Neutrophil (primary cell): ENCODE data around the gene ZDHHC9.

Experiments
- H3K27ac ChIP-seq: fragments of 200-600 bp; sonication (generic); 2 replicates; pipeline ENCODE4 v1.5.1; 2016; ENCODE audit warnings: mild to moderate bottlenecking, moderate library complexity
- H3K27me3 ChIP-seq: fragments of 200-600 bp; sonication (generic); 2 replicates; pipeline ENCODE4 v1.6.0; 2016; ENCODE audit warnings: mild to moderate bottlenecking
- H3K36me3 ChIP-seq: fragments of 200-600 bp; sonication (generic); 2 replicates; pipeline ENCODE4 v1.5.1; 2017
- H3K4me1 ChIP-seq, 2 experiments: fragments of 200-600 bp in 1 of 2; sonication (generic) in 1 of 2; 1 replicate in 1 of 2; 2 replicates in 1 of 2; pipeline versions ENCODE4 v1.5.1 to v1.6.1; 2013 to 2016; ENCODE audit warnings: low read depth in 1 of 2, low read length in 1 of 2, mild to moderate bottlenecking in 1 of 2, moderate library complexity in 1 of 2; ENCODE audit not compliant: control insufficient read depth in 1 of 2, insufficient read depth in 1 of 2
- H3K4me3 ChIP-seq, 2 experiments: fragments of 200-600 bp in 1 of 2; sonication (generic) in 1 of 2; 1 replicate in 1 of 2; 2 replicates in 1 of 2; pipeline ENCODE4 v1.5.1; 2013 to 2016; ENCODE audit warnings: low read depth in 1 of 2, low read length in 1 of 2, mild to moderate bottlenecking in 1 of 2, moderate library complexity in 1 of 2
- H3K9me3 ChIP-seq: fragments of 200-600 bp; sonication (generic); 2 replicates; pipeline ENCODE4 v1.5.1; 2016
- TF ChIP-seq, protein P1 (sequence below): fragments of 200-600 bp; sonication (generic); IDR thresholded peaks from 2 replicates; pipeline ENCODE4 v1.5.1; 2016; ENCODE audit warnings: antibody characterized with exemption

The ZDHHC9 gene

DNA sequence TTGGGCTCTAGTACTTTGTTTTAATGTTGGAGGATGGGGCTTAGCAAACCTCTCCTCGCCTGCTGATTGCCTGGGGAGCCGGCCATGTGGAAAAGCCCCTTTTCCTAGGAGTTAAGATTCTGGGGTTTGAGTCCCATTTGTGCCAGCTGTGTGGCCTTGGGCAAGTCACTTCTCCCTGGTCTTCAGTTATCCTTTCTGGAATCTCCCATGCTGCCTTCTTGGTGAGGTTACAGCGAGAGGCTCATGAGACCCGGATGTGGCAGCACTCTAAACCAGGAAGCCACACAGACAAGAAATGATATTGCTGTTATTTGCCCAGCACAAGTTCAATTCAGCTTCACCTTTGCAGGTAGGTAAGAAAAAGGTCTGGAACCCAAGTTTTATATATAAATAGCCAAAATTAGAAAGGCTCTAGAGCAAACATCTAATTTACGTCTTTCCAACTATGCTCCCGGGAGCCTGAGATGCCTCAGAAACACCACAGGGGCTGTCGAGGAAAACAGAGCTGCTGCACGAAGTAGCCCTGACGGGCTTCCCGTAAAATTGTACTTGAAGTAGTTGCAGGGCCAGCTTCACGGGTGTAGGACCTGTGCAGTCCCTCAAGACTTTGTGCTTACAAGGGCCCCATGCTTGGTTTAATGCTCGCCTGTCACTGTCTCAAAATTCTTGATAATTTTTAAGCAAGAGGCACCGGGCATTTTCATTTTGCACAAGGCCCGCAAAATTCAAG is 72.3 kb downstream of the ZDHHC9 start:
- Histone ChIP-seq H3K4me1 (peaks cover 64 to 65% of the 10 kb centered on the region in 2 experiments), H3K4me3 (no peak overlapping the region), H3K36me3 (no peaks in the 10 kb centered on the region), H3K27ac (peak overlapping the region; percentile 99), H3K27me3 (no peaks in the 10 kb centered on the region), H3K9me3 (no peaks in the 10 kb centered on the region)
- TF ChIP-seq, protein P1, sequence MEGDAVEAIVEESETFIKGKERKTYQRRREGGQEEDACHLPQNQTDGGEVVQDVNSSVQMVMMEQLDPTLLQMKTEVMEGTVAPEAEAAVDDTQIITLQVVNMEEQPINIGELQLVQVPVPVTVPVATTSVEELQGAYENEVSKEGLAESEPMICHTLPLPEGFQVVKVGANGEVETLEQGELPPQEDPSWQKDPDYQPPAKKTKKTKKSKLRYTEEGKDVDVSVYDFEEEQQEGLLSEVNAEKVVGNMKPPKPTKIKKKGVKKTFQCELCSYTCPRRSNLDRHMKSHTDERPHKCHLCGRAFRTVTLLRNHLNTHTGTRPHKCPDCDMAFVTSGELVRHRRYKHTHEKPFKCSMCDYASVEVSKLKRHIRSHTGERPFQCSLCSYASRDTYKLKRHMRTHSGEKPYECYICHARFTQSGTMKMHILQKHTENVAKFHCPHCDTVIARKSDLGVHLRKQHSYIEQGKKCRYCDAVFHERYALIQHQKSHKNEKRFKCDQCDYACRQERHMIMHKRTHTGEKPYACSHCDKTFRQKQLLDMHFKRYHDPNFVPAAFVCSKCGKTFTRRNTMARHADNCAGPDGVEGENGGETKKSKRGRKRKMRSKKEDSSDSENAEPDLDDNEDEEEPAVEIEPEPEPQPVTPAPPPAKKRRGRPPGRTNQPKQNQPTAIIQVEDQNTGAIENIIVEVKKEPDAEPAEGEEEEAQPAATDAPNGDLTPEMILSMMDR: no peak

DNA sequence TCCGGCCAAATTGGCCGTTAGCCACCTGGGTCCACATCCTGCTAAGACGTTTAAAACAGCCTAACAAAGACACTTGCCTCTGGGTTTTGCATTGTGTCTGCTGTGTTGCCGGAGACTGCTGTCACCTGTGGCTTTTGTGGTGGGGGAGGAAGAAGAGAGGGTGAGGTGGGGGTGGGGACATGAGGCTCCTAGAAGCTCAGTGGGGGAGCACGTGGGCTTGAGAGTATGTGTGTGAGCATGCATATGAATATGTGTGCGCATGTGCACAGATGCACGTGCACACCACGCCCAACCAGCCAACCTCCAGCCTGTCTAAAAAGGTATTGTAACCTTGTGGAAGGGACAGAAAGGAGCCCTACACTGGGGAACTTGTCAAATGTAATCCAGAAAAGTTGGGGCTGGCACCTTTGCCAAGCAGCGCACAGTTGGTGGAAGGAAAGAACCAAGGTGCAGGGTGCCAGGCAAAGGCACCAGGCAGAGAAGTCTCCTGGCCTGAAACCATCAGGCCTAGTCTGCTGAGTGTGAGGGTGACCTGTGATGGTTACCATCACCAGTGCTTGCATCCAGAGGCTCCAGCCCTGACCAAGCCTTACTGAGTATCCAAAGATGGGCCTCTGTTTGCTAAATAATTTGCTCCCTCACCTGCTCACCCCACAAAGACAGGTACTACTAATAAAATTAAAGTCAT is 74.1 kb downstream of the ZDHHC9 start:
- Histone ChIP-seq H3K36me3 (no peaks in the 10 kb centered on the region), H3K4me3 (no peak overlapping the region), H3K27me3 (no peaks in the 10 kb centered on the region), H3K4me1 (peaks cover 51 to 55% of the 10 kb centered on the region in 2 experiments), H3K27ac (peak overlapping the region; percentile 64), H3K9me3 (no peaks in the 10 kb centered on the region)
- TF ChIP-seq, protein P1: no peak

GRCh38 chrX:129768586-129769466 is 74.9 kb downstream of the ZDHHC9 start:
- H3K27me3 ChIP-seq: no peaks in the 10 kb centered on the region
- no peaks in the 10 kb centered on the region for H3K9me3 ChIP-seq
- H3K36me3 ChIP-seq: no peaks in the 10 kb centered on the region
- TF ChIP-seq, protein P1: no peak
- H3K4me1 ChIP-seq: peaks cover 43 to 47% of the 10 kb centered on the region in 2 experiments
- no peak overlapping the region for H3K4me3 ChIP-seq
- H3K27ac ChIP-seq: peak overlapping the region; percentile 64

GRCh38 chrX:129768186-129768585 is 75.5 kb downstream of the ZDHHC9 start:
- H3K4me3 ChIP-seq: no peak overlapping the region
- TF ChIP-seq, protein P1: no peak
- no peaks in the 10 kb centered on the region for H3K27me3 ChIP-seq
- no peak overlapping the region for H3K27ac ChIP-seq
- no peaks in the 10 kb centered on the region for H3K9me3 ChIP-seq
- peaks cover 38 to 41% of the 10 kb centered on the region in 2 experiments for H3K4me1 ChIP-seq
- H3K36me3 ChIP-seq: no peaks in the 10 kb centered on the region

GRCh38 chrX:129763666-129764065 is 80.0 kb downstream of the ZDHHC9 start:
- Histone ChIP-seq H3K9me3 (no peaks in the 10 kb centered on the region), H3K4me3 (no peak overlapping the region), H3K27ac (no peak overlapping the region), H3K27me3 (no peaks in the 10 kb centered on the region), H3K36me3 (no peaks in the 10 kb centered on the region), H3K4me1 (peaks cover 33% of the 10 kb centered on the region in 2 experiments)
- TF ChIP-seq, protein P1: no peak
